HG03469 (cell line): Measurements from ENCODE around the gene MTHFS.

Source experiments
- ATAC-seq: cut with Tn5 transposase; IDR thresholded peaks from one replicate; pipeline ENCODE4 v1.9.1; 2021; ENCODE audit warnings: mild to moderate bottlenecking, moderate library complexity, moderate number of reproducible peaks; ENCODE audit not compliant: unreplicated experiment

MTHFS gene

DNA sequence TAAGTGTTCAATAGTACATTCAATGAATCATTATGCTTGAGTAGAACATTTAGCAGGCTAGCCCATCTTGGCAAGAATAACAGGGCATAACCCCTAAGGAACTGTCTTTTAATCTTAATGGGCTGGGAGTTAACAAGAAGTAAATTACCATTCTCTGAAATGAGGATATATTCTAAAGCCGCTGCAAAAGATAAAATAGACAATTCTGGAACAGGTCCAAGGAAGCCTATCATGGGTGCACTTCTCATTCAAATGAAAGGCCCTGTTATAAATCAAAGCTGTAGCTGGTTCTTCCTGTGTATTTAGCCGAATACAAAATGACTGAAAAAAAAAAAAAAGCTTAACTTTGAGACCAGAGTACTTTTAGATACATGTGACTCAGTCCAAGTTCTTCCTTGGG, 15.6 kb downstream of the MTHFS start:
- no peak for ATAC-seq

DNA sequence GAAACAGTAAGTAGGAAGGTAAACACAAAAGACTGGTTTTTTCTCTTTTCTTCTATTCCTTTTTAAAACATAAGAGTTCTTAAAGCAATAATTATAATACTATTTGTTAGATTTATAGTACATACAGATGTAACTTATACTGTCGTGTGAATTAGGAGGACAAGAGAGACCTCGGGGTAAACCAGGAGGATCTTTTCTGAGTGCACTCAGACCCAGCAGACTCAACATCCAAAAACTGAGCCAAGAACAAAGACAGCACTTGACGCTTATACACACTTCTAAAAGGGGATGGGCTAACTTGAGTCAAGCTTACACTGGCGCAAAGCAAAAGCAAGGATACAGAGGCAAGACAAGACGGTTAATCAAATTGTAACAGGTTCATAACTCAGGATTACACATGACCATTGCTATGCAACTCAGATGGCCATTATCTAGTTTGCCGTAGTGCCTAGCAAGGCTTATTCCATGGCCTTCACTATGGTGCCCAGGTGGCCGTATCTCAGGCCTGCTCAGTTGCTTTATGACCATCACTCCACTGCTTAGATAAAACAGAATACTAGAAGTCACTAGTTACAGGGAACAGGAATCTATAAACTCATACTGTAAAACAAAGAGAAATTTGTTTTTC, 18.6 kb downstream of the MTHFS start:
- ATAC-seq: no peak

DNA sequence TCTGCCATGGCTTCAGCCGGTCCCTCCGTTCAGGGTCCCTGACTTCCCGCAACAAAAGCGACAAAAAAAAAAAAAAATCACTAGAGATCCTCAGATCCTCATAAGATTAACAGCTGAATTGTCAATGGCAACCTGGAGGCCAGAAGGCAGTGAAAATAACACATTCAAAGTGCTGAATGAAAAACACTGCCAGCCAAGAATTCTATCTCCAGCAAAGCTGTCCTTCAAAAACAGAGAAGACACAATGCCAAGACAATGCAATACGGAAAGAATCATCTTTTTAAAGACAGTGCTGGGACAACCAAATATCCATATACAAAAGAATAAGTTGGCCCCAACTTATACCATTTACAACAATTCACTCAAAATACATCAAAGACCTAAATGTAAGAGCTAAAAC, 21.6 kb downstream of the MTHFS start:
- ATAC-seq: no peak

DNA sequence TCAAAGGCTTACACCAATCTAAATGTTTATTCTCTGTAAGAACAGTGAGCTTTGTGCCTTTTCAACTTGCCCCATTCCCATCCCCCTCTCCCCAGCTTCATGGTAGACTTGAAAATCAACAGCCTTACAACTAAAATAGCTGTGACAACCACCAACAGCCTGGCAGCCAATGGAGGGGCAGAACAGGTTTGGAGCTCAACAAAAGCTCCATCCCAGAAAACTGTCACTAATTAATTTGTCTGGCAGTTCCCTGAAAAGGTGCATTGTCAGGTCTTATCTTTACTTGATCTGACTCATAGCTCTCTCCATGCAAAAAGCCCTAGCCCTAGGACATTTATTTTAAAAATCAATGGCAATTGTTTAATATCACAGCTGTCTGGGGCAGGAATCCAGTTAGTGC, 22.6 kb downstream of the MTHFS start:
- ATAC-seq: no peak

DNA sequence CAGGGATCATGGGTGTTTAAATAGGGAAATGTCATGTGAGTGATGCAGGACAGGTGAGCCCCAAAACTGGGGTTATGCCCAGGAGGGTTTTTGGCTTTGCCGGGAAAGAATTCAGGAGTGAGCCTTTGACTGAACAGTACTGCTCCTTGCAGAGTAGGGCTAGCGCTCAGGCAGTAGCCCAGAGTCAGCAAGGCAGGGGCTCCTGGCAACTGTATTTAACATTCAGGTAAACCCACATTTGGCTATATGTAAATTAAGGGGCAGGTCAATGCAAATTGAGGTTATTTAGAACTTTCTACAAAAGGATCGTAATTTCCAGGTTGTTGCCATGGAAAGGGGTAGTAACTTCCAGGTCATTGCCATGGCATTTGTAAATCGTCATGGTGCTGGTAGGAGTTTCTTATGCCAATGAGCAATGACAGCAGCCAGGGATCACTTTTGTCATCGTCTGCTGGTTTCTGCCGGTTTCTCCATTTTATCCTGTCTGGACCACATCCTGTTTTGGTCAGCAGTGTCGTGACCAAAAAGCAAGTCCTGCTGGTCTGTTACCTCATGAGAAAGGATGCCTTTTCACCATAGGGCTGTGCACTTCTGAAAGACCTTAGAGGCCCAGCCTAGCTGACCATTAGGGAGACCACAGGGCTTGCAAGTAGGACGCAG, 24.3 kb downstream of the MTHFS start:
- ATAC-seq: no peak

DNA sequence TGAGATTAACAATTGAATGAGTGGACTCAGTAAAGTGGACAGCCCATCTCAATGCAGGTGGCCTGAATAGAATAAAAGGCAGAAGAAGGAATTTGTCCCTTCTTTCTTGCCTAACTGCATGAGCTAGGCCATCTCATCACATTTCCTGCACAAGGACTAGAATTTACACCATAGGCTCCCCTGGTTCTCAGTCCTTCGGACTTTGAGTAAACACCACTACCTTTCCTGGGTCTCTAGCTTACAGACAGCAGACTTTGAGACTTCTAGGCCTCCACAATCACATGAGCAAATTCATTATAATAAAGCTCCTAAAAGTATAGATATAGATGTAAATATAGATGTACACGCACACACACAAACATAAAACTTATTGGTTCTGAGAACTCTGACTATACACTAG, 28.3 kb downstream of the MTHFS start:
- ATAC-seq: no peak

DNA sequence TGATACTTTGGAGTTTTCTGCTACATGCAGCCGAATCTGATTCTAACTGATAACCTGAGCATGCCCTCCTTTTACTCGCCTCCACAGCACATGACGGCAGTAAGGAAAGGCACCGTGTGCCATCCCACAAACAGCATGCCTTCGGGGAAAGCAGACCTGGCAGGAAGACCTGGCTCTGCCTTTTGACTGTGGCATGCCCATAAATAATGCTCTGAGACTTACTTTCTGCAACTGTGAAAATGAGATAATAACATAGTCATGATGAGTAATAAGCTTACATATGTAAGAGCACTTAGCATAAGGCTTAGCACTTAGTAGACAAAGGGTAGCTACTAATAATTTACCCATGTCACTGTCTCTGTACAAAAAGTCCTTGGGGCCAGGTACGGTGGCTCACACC, 32.9 kb downstream of the MTHFS start:
- ATAC-seq: no peak

DNA sequence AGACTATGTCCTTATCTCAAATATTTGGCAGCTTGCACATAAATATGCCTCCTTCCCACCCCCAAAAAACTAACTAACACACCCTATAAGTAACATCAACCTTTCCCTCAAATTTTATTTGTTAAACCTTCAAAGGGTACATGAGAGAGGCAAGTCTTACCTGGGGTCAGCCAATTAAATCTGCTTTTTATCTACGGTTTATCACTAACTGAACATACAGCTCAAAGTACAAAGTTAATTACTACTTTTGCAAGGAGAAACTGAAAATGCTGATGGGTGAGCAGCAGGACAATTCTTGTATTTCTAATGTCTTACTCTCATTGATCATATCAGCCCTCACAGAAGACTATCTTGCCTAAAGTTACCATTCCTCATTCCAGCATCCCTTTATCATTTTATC, 34.6 kb downstream of the MTHFS start:
- ATAC-seq: no peak

DNA sequence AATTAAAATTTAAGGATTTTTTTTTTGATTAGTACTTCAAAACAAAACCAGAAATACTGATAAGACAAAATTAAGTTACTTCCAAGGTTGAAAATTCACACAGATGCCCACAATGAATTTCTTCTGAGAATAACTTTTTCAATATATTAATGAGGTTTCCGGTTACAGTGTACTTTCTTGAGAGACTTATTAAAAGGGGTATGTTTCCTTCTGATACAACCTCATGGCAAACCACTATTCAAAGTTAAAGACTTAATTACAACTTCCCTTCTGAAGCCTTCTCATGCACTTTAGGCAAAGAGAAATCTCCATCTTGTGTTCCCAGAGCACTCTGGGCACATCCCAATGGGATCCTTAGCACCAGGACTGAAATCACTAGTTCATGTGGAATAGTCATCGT, 36.2 kb downstream of the MTHFS start:
- no peak for ATAC-seq

DNA sequence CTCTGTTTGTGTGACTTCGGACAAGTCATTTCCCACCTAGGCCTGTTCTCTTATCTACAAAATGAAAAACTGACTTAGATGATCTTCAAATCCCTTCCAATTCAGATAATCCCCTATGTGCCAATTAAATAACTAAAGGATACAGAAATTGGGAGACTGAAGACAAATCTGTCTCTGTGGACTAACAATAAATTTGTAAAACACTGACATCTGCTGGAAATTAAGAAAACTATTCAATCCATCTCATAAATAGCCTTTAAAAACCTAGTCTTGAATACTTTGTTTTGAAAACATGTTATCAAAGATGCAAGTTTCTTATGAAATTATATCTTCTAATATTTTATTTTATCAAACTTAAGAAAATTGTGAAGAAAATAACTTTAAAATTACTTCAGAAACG, 38.3 kb downstream of the MTHFS start:
- no peak for ATAC-seq

DNA sequence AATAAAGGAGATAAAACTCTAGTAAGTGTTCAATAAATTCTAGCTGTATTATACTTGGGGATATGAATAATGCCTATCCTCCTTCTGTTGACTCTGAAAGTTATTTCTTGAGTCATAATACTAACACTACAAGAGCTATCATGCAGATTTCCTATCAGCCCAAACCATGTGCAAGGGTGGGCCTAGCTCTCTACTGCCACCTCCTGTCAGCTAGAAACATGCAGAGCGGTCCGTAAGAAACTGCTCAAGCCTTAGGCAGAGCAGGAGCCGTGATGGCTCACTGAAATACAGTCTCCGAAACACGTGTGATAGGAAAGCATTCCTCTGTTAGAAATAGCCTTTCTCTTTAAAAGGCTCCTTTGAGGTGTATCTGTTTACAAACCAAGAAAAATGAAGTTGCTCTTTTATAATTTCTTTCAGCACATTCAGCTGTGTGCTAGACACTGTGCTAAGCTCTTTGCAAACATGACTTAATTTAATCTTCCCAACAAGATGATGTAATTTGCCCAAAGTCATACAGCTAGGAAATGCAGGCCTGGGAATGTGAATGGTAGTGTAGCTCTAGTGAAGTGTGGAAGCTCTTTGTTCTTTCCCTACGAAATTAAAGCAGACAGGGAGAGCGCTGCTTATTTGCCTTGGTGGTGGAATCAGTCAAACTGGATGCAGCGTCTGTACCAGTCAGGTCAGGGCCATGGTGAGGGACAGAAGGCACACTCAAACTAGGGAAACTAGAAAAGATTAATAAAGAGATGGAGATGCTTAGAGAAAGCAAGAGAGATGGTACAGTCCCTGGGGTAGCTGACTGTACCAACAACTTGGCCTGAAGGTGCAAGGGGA, 43.1 kb downstream of the MTHFS start:
- peak; percentile 58 for ATAC-seq

DNA sequence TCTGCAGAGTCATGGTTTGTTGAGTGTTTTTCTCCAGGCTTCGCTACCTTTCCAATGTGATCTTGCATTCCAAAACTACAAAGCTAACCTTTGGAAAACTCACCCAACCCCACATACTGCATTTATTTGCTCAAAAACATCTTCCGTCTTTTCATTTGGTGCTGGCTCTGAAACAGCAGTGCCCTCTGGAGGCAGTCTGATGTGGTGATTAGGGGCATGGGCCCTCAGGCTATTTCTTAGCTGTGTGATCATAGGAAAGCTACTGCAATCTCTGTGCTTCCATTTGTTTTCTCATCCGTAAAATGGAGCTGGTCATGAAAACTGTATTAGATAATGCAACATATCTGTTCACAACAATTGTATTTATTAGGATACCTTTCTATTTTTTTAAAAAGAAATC, 47.0 kb downstream of the MTHFS start:
- no peak for ATAC-seq

DNA sequence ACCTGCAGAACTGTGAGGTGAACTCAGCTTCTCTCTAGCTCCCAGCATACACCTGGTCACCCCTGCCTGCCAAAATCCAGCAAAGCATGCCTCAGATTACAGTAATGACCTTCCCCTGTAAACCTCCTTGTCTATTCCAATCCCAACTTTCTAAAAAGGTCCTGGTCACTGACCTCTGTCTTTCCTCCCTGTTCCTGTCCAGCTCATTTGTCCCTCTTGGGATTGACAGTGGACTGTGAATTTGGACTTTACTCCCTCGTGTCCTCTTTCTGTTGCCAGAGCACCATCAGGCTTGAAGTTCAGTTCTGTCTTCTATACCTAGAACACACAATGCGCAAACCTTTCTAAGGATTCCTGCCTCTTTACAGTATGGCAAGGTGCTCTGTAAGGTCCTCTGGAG, 50.3 kb downstream of the MTHFS start:
- no peak for ATAC-seq

DNA sequence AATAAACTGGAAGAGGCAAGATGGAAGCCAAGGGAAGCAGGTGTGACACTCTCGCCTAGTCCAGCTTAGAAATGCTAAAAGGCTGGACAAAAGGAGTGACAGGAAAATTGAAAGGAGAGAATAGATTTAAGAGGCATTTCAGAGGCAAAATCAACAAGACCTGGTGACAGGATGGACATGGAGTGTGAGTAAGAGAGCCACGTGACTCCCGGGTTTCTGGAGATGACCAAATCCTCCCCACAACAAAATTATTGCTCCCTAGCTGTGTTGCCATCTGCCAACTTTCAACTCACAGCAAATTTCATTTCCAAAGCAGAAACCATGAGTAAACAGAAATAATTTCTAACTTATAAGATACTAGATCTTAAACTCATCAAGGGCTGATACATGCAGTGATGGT, 52.6 kb downstream of the MTHFS start:
- ATAC-seq: no peak

DNA sequence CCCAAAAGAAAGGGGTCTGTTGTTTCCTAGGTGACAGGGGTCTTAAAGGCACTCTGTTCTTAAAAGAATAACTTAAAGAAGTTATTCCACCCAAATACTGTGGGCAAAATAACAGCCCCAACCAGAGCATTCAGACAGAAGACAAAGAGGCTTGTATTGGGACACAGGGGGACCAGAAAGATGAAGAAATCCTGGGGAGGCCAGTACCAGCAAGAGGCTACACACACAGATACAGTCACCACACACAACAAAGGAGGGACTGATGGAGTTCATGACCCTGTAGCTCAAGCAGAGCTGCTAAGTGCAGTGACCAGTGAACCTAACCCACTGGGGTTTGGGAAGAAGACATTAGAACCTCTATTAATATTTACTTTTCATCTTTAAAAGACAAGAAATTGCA, 59.0 kb downstream of the MTHFS start:
- ATAC-seq: no peak

DNA sequence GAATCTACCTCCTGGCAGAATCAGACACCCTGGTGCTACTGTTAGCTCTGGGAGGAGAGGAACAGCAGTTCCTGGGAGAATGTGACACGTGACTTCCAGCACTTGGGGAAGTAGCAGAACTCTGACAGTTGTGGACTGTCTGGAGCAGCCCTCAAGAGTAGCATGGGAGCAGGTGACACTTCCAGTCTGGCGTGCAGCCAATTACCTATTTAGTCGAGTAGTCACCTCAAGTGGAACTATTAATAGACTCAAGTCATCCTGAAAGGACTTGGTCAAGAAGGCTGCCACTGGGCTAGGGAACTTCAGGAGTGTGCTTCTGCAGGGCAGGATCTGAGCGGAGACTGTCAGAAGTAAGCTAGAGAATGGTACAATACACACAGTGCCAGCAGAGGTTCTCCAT, 62.3 kb downstream of the MTHFS start:
- no peak for ATAC-seq

DNA sequence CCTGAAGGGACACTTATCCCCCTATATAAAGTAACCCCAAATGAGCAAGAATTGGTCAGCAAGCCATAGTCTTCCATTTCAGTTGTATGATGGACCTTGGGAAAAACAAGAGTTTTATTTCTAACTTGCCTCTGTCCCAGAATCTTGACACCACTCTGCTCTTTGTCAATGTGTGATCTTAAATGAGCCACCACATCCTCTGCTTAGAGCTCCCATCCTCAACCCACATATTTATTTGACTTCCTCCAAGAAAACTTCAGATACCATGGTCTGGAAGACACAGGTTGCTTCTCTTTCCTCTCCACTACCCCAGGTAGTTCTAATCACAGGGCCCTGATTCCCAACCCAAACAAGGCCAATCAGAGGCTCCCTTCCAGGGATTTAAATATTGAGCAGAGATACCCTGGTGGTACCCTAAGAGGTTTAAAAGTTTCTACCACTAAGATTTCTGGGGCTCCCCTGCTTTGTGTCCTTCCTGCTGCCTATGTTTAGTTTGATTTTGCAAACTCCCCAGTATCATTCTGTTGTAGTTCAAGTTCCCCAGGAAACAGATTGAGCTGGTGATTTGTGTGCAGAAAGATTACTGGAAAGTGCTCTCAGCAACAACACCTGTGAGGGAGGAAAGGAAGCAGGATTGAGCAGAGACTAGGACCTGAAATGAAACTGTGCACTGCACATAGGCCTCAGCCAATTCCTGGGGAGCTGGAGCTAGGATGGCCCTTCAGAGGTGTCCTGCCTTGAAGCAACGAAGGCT, 64.3 kb downstream of the MTHFS start:
- no peak for ATAC-seq

DNA sequence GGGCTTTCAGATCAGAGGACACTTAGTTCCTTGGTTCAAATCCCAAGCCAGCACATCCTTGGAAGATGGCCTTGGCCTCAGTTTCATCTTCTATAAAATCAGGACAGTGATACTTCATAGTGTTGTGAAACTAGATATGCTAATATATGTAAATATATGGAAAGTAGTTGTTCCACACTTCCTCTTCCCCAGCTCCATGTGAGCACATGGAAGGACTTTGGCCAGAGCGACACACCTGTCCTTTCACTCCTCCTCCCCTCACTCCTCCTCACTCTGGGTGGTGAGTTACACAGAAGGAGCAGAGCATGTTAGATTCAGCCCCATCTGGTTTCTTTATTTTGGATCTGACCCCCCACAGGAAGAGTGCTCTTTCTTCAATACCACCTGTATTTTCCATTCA, 65.2 kb downstream of the MTHFS start:
- ATAC-seq: no peak

DNA sequence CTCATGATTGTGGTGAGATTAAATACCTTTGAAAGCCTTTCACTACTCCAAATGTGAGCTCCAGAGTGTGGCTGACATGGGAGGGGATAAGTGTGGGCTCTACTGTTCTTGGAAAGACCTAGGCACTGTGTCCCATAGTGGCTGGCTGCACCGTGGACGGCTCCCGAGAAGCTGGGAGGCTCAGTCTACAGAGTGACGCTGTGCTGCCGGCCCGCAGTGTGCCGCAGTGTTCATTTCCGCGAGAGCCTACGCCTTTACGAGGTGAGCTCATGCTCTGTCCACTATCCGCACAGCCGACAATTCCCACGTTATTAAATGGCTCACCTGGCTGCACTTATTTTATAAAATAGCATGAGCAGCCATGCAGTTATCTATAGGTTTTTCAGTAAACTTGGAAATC, 66.9 kb downstream of the MTHFS start:
- no peak for ATAC-seq

DNA sequence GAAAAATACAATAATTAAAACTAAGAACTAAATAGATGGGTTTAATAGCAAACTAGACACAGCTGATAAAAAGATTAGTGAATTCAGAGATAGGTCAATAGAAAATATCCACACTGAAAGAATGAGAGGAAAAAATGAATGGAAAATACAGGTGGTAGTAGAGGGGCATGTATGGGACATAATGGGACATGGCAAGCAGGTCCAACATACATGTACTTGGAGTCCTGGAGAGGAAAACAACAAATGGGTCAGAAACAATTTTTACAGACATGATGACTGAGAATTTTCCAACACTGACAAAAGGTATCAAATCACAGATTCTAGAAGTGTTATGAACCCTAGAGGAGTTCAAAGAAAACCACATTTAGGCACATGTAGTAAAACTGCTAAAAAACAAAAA, 68.4 kb downstream of the MTHFS start:
- no peak for ATAC-seq

DNA sequence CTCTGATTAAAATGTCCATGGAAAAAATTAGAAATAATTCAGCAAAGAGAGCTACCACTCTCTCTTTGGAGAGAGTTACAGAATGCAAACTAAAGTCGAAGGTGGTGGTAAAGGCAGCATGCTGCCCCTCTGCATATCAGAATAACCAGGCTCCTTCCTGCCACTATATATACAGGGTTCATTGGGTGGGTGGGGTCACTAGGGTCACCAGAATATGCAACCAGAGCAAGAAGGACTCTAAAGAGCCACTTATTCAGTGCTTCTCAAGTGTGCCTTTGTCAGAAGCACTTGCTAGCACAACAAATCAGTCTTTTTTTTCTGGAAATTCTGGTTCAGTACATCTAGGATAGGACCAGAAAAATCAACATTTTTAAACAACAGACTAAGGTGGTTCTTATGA, 70.0 kb downstream of the MTHFS start:
- ATAC-seq: no peak
